ENCODE data around the gene IL1RN.

GRCh38 chr2:113174376-113174750 is 47.0 kb downstream of the IL1RN start:
- TF ChIP-seq CTCF (IDR thresholded peaks at IDR 0.05) (no peak), POLR2AphosphoS5 (IDR thresholded peaks at IDR 0.05; ENCODE audit: low read depth, low read length) (no peak), SIN3A (IDR thresholded peaks at IDR 0.05; ENCODE audit: borderline replicate concordance, insufficient read depth, low read depth, low read length) (no peak)
